Keratinocyte (primary cell): ENCODE data around the gene POLR1G. TPM values are rescaled to one million over a fixed set of nuclear protein-coding genes. Genes with fewer than 3 reads are reported as not detected.
"Not testable (repeated sequence)": the region's sequence is repeated elsewhere in the genome, so short reads cannot be mapped to it uniquely, and the experiment has no call there.

Experiments
- DNase-seq: peaks from one replicate; pipeline ENCODE4 v3.0.0-alpha.2; 2011; ENCODE audit warnings: low read depth, missing footprints, low spot score
- FAIRE-seq: peaks from 2 replicates; lab custom pipeline; 2011; peaks lifted over from hg19 to GRCh38; lab: Jason Lieb, UNC
- H2AFZ ChIP-seq: 2 replicates; pipeline ENCODE4 v1.6.0; 2012; ENCODE audit warnings: low read length, control low read depth, inconsistent platforms; ENCODE audit not compliant: control insufficient read depth
- H3K27ac ChIP-seq: 2 replicates; pipeline ENCODE4 v1.5.1; 2011; ENCODE audit warnings: low read length; ENCODE audit not compliant: control insufficient read depth, insufficient read depth
- H3K27me3 ChIP-seq: 3 replicates; pipeline ENCODE4 v1.6.0; 2011; ENCODE audit warnings: low read length; ENCODE audit not compliant: control insufficient read depth, insufficient read depth; ENCODE audit errors: extremely low read depth
- H3K36me3 ChIP-seq, 2 experiments: 2 replicates in 1 of 2; 3 replicates in 1 of 2; pipeline ENCODE4 v1.5.1; 2011; ENCODE audit warnings: low read length in 2 of 2, mild to moderate bottlenecking in 1 of 2; ENCODE audit not compliant: control insufficient read depth in 2 of 2, insufficient read depth in 2 of 2; ENCODE audit errors: extremely low read depth in 1 of 2
- H3K4me1 ChIP-seq: 3 replicates; pipeline ENCODE4 v1.5.1; 2011; ENCODE audit warnings: low read length; ENCODE audit not compliant: control insufficient read depth, insufficient read depth; ENCODE audit errors: extremely low read depth
- H3K4me2 ChIP-seq: 3 replicates; pipeline ENCODE4 v1.6.0; 2011; ENCODE audit warnings: low read depth, low read length; ENCODE audit not compliant: control insufficient read depth, insufficient read depth; ENCODE audit errors: extremely low read depth
- H3K4me3 ChIP-seq, 3 experiments: fragments of 200-600 bp in 1 of 3; sonication (generic) in 1 of 3; 2 replicates in 2 of 3; 3 replicates in 1 of 3; pipeline ENCODE4 v1.5.1; 2011 to 2016; ENCODE audit warnings: low read length in 3 of 3, mild to moderate bottlenecking in 3 of 3, control low read depth in 2 of 3, inconsistent platforms in 1 of 3, low read depth in 1 of 3, mixed read lengths in 1 of 3, mixed run types in 1 of 3, moderate library complexity in 1 of 3; ENCODE audit not compliant: control insufficient read depth in 2 of 3, insufficient read depth in 2 of 3; ENCODE audit errors: extremely low read depth in 1 of 3
- H3K79me2 ChIP-seq: 2 replicates; pipeline ENCODE4 v1.6.0; 2012; ENCODE audit warnings: low read length; ENCODE audit not compliant: control insufficient read depth, insufficient read depth
- H3K9ac ChIP-seq: 3 replicates; pipeline ENCODE4 v1.6.0; 2011; ENCODE audit warnings: low read length; ENCODE audit not compliant: control insufficient read depth, insufficient read depth; ENCODE audit errors: extremely low read depth
- H3K9me1 ChIP-seq: 3 replicates; pipeline ENCODE4 v1.6.0; 2011; ENCODE audit warnings: low read length; ENCODE audit not compliant: control insufficient read depth, insufficient read depth; ENCODE audit errors: extremely low read depth
- H3K9me3 ChIP-seq: 2 replicates; pipeline ENCODE4 v1.5.1; 2012; ENCODE audit warnings: low read depth, low read length; ENCODE audit not compliant: control insufficient read depth
- H4K20me1 ChIP-seq: 3 replicates; pipeline ENCODE4 v1.6.0; 2011; ENCODE audit warnings: low read length; ENCODE audit not compliant: control insufficient read depth, insufficient read depth; ENCODE audit errors: extremely low read depth
- CTCF ChIP-seq, 3 experiments: IDR thresholded peaks in 1 of 3; conservative IDR thresholded peaks in 1 of 3; optimal IDR thresholded peaks in 1 of 3; 2 replicates in 2 of 3; 3 replicates in 1 of 3; pipeline versions ENCODE3 to v1.5.1; 2011; ENCODE audit warnings: low read length in 3 of 3, mild to moderate bottlenecking in 3 of 3, moderate library complexity in 2 of 3, control low read depth in 1 of 3, inconsistent platforms in 1 of 3; ENCODE audit not compliant: insufficient read depth in 2 of 3; ENCODE audit errors: extremely low read depth in 1 of 3
- dilution Hi-C: fragments of 300-500 bp; cut with MboI; formaldehyde crosslinking; loops from one replicate; pipeline ENCODE4 v1.7.0; 2020; ENCODE audit warnings: low sequenced_read_pairs; ENCODE audit not compliant: extremely low pct_ligation_motif_present
- polyA plus RNA-seq, 5 experiments: library from polyadenylated mRNA; depleted of rRNA in 3 of 5; stranded (reverse) in 3 of 5; stranded (forward) in 1 of 5; unstranded in 1 of 5; fragments of >200 nt; gene quantifications; 1 replicate in 1 of 5; 2 replicates in 3 of 5; 3 replicates in 1 of 5; pipeline versions ENCODE4 v1.2.1 to v1.2.3, GENCODE V29; 2011 to 2012; ENCODE audit warnings: missing spikeins in 2 of 5, low read depth in 1 of 5, low replicate concordance in 1 of 5

POLR1G gene
- polyA plus RNA-seq, 1 donor (not counting 4 experiments of a cell fraction or from before 2014, with no cell fraction given): 9.8 TPM

GRCh38 chr19:45431008-45431407 lies 24.6 kb downstream of the POLR1G start:
- H3K9me1 ChIP-seq, H3K4me2 ChIP-seq, H3K27me3 ChIP-seq, H3K36me3 ChIP-seq, H3K9ac ChIP-seq, H4K20me1 ChIP-seq, DNase-seq, H2AFZ ChIP-seq, H3K9me3 ChIP-seq, H3K27ac ChIP-seq, H3K79me2 ChIP-seq, FAIRE-seq, H3K4me3 ChIP-seq, dilution Hi-C loops: not testable (repeated sequence)
- peaks cover 20% of the 10 kb centered on the region for H3K4me1 ChIP-seq

- peaks cover 12% of the 10 kb centered on the region for H3K4me1 ChIP-seq
These were observed 26.1 kb downstream of the POLR1G start for GRCh38 chr19:45432543-45432942.

GRCh38 chr19:45437328-45437727 lies 30.9 kb downstream of the POLR1G start:
- FAIRE-seq: no peak
- no peak for TF ChIP-seq CTCF (optimal IDR thresholded peaks at IDR 0.05 in 1 of 3, IDR thresholded peaks at IDR 0.05 in 1 of 3, conservative IDR thresholded peaks at IDR 0.05 in 1 of 3; ENCODE audit: extremely low read depth in 1 of 3, insufficient read depth in 2 of 3, low read length in 3 of 3)

More at GRCh38 chr19:45432543-45432942, 26.1 kb downstream of the POLR1G start:
- H2AFZ ChIP-seq, H4K20me1 ChIP-seq, H3K9ac ChIP-seq, H3K9me1 ChIP-seq, H3K27me3 ChIP-seq, FAIRE-seq, DNase-seq, H3K36me3 ChIP-seq, H3K4me3 ChIP-seq, H3K27ac ChIP-seq, dilution Hi-C loops, H3K4me2 ChIP-seq, H3K9me3 ChIP-seq, H3K79me2 ChIP-seq: not testable (repeated sequence)

More at GRCh38 chr19:45437328-45437727, 30.9 kb downstream of the POLR1G start:
- H3K36me3 ChIP-seq: no peaks in the 10 kb centered on the region
- H3K27ac ChIP-seq: no peak overlapping the region
- no peak overlapping the region for H2AFZ ChIP-seq
- H4K20me1 ChIP-seq: no peaks in the 10 kb centered on the region
- no peaks in the 10 kb centered on the region for H3K9me1 ChIP-seq
- no peak for DNase-seq
- dilution Hi-C loops: no loop called here
- H3K4me1 ChIP-seq: peaks cover 8% of the 10 kb centered on the region
- no peaks in the 10 kb centered on the region for H3K9me3 ChIP-seq
- H3K9ac ChIP-seq: no peak overlapping the region
- H3K4me2 ChIP-seq: no peak overlapping the region
- no peaks in the 10 kb centered on the region for H3K79me2 ChIP-seq
- H3K27me3 ChIP-seq: no peaks in the 10 kb centered on the region
- no peak overlapping the region for H3K4me3 ChIP-seq
